8988T (cell line): ENCODE measurements around the gene SLC6A18.
"Not testable (repeated sequence)": the region's sequence is repeated elsewhere in the genome, so short reads cannot be mapped to it uniquely, and the experiment has no call there.

ENCODE experiments used
- DNase-seq: peaks from one replicate; pipeline ENCODE4 v3.0.0; 2011

SLC6A18 gene

GRCh38 chr5:1218351-1219080 is 6.7 kb upstream of the SLC6A18 start:
- no peak for DNase-seq

DNA sequence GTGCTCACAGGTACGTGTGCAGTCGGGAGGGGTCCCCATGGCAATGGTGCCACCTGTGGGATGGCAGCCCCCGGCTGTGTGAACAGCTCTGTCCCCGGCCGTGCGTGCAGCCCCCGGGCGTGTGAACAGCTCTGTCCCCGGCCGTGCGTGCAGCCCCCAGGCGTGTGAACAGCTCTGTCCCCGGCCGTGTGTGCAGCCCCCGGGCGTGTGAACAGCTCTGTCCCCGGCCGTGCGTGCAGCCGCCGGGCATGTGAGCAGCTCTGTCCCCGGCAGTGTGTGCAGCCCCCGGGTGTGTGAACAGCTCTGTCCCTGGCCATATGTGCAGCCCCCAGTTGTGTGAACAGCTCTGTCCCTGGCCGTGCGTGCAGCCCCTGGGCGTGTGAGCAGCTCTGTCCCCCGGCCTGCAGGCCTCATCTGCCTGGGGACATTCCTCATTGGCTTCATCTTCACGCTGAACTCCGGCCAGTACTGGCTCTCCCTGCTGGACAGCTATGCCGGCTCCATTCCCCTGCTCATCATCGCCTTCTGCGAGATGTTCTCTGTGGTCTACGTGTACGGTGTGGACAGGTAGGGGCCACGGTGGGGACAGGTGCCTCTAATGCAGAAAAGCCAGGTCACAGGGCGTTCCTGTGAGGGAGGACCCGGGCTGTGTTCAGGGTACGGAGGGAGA is 5.9 kb upstream of the SLC6A18 start:
- DNase-seq = no peak

GRCh38 chr5:1219768-1220100 is 5.4 kb upstream of the SLC6A18 start:
- DNase-seq = no peak

DNA sequence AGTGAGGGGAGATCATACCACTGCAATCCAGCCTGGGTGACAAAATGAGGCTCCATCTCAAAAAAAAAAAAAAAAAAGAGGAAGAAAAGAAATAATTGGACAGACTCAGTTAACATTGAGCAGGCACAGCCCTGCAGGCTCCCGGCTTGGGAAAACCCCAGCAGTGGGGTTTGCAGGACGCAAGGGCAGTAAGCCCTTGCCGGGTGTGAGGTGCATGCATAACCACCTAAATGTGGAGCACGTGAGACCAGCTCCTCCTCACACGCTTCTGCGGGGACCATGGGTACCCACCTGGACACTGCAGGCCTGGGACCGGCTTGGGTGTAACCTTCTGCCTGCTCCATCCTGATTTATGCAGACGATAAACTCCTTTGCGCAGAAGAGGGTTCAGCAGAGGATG is 4.8 kb upstream of the SLC6A18 start:
- DNase-seq = no peak

DNA sequence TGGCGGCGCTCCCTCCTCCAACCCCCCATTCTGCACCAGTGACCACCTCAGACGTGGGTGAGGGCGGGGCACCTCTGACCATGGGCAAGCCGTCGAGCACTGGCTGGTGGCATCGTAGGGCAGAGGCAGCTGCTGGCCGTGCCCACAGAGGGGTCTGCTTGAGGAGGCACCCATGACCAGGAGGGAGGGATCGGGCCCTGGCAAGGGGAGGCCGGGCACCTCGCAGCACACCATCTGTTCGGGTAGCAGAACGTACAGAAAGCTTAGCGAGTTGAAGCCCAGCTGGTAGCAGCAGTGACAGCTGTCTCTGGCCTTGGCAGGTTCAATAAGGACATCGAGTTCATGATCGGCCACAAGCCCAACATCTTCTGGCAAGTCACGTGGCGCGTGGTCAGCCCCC is 4.3 kb upstream of the SLC6A18 start:
- no peak for DNase-seq

DNA sequence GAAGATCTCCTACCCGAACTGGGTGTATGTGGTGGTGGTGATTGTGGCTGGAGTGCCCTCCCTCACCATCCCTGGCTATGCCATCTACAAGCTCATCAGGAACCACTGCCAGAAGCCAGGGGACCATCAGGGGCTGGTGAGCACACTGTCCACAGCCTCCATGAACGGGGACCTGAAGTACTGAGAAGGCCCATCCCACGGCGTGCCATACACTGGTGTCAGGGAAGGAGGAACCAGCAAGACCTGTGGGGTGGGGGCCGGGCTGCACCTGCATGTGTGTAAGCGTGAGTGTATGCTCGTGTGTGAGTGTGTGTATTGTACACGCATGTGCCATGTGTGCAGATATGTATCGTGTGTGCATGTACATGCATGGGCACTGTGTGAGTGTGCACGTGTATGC is 3.5 kb upstream of the SLC6A18 start:
- DNase-seq = no peak

DNA sequence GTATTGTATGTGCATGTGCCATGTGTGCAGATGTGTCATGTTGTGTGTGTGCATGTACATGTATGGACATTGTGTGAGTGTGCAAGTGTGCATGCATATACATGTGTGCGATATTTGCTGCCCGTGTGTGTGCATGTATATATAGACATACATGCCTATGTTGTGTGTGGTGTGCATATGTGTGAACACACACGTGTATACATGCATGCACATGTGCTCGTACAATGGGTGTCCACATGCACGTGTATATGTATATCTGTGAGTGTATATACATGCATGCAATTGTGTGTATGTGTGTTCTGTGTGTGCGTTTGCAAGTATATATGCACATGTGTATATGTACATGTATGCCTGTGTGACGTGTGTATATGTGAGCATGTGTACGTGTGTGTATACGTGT is 3.0 kb upstream of the SLC6A18 start:
- DNase-seq = no peak

DNA sequence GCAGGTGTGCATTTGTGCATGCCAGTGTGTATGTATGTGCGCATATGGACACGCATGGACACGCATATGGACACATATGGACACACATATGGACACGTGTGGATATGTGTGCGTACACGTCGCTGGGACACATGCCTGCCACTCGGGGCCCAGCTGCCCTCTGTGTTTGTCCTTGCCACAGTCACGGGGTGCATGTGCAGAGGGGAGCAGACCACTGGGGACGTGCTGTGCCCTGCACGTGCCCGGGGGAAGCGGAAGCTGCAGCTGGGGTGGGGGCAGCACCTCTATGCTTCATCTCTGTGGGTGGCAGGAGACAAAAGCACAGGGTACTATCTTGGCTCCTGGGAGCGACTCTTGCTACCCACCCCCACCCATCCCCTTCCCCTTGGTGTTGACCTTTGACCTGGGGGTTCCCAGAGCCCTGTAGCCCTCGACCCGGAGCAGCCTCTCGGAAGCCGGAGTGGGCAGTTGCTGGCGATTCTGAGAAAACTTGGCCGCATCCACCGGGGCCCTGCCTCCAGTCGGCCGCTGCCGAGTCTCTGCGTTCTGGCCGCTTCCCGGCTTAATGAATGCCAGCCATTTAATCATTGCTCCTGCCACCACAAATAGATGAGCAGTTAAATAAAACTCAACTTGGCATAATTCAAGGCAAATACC is 2.4 kb upstream of the SLC6A18 start:
- no peak for DNase-seq

DNA sequence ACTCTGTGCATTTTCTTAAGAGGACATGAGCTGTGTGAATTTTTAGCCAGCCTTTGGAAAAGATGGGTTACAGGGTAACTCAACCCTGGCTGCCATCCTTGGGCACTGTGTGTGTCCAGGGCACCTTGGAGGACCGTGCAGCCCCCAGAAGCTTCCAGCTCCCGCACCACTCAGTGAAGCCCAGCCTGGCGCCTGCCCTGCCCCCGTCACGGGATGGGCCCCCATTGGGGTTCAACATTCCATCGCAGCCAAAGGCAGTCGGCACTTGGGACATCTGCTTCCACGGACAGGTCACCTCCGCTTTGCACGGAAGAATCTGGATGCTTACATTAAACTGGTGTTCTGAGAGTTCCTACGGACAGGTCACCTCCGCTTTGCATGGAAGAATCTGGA is 1.9 kb upstream of the SLC6A18 start:
- DNase-seq = no peak

DNA sequence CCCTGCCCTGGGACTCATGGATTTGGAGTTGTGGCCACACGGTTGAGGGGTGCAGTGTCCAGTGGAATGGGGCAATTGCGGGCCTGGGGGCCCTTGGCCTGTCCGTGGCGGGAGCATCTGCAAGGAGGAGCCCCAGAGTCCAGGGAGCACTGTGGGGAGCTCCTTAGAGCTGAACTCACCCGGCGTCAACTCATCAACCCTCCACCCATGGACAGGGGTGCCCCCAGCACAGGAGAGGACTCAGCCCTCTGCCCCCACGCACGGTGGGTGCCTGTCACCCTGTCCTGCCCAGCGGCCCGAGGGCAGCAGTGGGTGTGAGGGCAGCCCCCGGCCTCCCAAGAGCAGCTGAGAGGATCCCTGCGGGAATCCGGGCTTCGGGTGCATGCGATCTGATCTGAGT is 550 bp upstream of the SLC6A18 start:
- no peak for DNase-seq

DNA sequence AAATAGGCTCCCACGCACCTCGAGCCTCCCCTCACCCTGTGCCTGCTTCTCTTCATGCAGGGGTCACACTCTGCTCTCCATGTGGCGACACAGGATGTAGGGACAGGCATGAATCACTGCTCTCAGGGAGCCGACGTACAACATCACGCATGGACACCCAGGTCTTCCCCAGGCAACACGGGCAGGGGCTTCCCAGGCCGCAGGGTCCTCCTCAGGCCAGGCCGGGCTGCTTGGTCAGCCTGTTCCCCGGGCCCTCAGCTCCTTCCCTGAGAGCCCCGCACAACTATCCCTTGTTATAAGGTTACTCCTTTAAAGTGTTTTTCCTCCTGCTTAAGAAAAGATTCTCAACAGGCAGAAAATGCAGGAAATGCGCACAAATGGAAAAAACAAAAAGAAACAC is 1.1 kb downstream of the SLC6A18 start:
- no peak for DNase-seq

DNA sequence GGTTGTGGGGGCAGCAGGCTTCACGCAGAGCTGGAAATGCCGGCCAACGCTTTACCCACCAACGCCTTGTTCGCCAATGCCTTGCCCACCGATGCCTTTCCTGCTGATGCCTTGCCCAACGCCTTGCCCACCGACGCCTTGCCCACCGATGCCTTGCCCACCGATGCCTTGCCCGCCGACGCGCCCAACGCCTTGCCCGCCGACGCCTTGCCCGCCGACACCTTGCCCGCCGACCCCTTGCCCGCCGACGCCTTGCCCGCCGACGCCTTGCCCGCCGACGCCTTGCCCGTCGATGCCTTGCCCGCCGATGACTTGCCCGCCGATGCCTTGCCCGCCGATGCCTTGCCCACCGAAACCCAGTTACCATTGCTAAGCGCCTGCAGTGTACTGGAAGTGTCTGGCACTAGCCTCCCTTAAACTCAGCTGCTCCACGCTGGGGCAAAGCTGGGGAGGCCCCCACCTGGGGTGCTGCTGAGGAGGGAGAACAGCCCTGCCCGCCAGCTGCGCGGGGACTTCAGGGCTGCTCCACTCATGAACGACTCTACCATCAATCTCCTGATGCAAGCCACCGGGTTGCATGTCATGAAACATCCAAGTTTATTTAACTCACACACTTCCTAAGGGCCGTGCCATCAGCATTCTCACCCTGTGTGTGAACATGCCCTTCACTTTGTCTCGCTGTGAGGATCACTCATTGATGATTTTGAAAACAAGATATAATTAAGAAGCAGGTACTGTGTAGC is 1.8 kb downstream of the SLC6A18 start:
- no peak for DNase-seq

DNA sequence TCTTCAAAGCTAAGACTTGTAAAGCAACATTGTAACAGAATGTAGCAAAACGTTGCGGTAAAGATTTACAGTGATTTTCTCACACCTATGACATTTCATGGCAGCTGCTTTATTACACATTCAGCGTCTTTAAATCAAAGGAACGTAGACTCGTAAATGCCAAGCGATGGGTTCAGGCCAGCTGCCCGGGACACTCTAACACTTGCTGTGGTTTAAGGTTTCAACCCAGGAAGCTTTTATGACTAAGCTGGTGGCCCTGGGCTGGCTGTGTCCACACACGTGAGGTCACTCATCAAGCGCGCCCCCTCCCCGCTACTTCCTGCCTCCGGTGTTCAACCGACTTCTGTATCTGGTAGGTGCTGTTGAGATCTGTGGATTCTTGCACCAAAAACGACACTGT is 2.5 kb downstream of the SLC6A18 start:
- no peak for DNase-seq

- DNase-seq = no peak
These were observed 2.9 kb downstream of the SLC6A18 start for GRCh38 chr5:1228120-1228519.

GRCh38 chr5:1229023-1229422 is 3.8 kb downstream of the SLC6A18 start:
- not testable (repeated sequence) for DNase-seq

- DNase-seq = no peak
These were observed 4.6 kb downstream of the SLC6A18 start for GRCh38 chr5:1229822-1230221.

DNA sequence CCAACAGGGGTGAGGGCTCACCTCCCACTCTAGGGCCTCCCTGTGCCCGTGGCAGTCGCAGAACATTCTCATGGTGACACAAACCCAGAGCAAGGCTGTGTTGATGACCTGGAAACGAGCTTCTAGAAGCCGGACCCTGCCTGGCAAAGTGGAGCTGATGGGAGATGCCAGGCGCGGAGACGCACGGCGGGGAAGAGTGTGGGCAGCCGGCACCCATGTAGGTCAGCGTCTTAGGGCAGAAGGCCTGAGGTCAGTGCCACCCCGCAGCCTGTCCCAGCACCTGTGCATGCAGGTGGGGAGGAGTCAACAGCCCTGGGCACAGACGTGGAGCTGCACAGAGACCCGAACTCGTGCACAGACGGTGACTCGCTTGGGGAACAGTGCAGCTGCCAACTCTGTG is 5.4 kb downstream of the SLC6A18 start:
- no peak for DNase-seq

GRCh38 chr5:1231354-1231905 is 6.2 kb downstream of the SLC6A18 start:
- DNase-seq = no peak

DNA sequence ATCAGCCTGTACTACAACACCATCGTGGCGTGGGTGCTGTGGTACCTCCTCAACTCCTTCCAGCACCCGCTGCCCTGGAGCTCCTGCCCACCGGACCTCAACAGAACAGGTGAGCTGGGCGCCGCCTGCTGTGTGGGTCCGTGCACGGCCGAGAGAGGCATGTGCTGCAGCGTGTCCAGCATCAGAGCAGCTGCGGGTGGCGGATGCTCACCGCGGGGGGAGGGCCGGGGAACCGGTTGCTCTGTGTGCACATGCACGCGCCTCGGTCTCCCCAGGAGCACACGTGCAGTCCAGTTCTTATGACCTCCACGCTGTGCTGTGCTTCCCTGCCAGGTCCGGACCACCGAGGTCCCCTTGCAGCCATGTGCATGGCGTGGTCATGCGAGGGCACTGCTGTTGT is 7.6 kb downstream of the SLC6A18 start:
- DNase-seq = no peak

- no peak for DNase-seq
These were observed 10.2 kb downstream of the SLC6A18 start for GRCh38 chr5:1235379-1235778.

GRCh38 chr5:1235838-1236237 is 10.7 kb downstream of the SLC6A18 start:
- DNase-seq = no peak

DNA sequence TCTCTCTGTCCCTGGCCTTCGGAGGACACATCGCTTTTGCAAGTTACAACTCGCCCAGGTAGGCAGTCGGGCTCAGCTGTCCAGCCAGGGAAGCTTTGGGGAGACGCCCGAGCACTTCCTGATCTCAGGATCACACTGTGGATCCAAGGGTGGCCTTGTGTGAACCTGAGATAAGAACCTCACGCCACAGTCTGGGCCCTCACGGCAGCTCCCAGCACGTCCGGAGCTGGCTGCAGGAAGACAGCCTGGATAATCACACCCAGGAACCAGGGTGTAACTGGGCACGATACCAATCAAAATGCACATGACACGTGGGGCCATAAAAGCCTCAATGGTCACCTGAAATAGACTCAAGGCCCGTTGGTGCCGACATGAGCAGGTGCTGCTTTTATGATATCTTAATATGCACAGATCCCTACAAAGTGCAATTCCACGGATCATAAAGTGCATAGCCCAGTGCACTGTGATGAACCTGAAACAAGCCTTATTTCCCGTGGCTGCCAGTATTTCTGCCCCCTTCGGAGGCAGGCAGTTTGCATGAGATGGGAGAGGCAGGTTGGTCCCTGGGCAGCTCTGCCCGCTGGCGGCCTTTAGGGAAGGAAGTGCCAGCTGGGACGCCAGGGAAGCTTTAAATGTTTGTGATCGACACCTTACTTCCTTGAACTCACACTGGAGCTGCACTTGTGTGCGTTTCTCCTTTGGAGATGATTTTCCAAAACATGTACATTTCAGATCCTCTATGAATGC is 14.5 kb downstream of the SLC6A18 start:
- peak; percentile 32 for DNase-seq
